GM19395 (cell line): ENCODE data around the gene ARHGEF28.

Experiments used
- ATAC-seq: cut with Tn5 transposase; IDR thresholded peaks from one replicate; pipeline ENCODE4 v1.9.1; 2021; ENCODE audit warnings: mild to moderate bottlenecking, moderate library complexity; ENCODE audit not compliant: unreplicated experiment

The ARHGEF28 gene

DNA sequence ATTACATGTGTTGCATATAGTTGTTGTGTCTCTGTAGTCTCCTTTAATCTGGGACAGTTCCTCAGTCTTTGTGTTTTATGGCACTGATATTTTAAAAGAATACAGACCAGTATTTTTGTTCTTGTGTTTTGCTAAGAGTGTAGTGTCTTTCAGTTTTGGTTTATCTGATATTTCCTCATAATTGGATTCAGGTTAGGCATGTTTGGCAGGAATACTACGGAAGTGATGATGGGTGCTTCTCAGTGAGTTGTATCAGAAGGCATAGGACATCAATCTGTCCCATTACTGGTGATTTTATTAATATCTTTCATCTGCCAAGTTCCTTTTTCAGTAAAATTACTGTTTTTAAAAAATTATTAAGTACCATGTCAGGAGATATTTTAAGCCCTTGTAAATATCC is 212.9 kb downstream of the ARHGEF28 start:
- ATAC-seq = no peak

DNA sequence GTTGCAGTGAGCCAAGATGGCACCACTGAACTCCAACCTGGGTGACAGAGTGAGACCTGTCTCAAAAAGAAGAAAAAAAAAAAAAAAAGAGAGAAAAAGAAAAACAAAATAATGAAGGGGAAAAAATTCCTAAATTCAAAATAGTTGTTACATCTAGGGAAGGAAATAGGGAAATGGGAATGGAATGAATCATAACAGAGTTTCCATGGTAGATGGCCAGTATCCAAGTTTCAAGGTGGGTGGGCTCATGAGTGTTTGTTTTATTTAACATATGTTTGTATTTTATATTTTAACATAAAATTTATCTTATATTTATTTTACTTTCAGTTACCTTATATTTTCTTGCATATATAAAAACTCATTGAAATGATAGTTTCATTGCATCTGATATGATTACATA is 215.6 kb downstream of the ARHGEF28 start:
- no peak for ATAC-seq

DNA sequence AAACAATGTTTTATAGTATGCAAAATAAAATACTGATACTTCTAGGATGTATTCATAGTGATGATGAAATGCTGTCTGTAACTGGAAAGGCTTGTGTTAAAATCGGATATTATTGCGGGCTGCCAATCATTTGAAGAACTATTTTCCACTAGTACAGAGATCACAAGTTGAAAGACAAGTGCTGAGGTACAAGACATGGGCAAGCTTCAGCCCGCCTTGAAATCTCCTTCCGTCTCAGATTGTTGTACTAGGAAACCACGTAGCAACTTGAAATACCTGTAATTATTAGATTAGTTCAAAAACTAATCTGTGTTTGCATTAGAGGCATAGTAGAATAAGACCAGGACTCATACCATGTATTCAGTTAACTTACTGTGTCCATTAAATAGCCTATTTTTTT is 218.2 kb downstream of the ARHGEF28 start:
- ATAC-seq = no peak

DNA sequence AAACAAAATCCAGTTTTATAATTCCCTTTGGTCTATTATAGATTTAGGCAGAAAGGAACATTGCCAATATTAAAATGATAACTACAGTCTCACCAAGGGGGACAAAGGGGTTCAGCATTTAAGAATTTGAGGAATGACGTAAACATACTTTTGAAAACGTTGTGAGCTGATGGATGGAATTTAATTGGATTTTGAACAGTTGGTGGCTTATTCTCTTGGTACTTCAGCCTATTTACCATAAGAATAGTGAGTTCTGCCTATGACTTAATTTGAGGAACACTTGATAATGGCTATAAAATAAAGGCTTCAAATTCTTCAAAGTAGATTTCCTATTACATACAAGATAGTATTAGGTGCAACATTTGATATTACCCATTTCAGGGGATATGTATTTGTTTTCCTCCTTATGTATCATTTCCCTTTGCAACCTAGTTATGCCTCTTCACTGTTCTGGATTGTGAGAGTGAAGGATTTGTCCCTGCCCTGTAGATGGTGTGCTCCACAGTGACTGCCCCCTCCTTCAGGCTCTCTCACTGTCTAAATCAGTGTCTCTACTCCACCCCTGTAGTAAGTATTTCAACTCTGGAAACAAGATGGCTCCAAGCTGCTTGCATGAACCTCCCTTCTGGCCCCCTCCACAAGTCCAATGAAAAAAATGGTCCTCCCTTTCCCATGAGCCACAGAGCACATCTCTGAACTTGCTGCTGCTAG is 225.6 kb downstream of the ARHGEF28 start:
- ATAC-seq = no peak

DNA sequence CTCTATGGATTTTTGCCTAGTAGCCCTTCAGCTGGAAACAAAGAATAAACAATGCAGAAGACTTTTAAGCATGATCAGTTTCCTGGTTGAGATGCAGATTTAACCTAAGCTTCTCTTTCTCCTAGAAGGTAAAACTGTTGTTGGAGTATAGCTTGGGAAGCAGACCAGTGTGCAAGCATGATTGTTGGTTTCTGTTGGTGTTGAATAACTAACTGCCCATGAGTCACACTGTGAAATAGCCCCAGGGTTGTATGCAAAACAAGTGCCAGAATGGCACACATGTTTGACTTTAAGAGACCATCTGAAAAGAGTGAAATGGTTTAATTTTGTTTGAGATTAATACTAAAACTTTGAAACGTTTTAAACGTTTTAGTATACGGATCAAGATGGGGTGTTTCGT is 227.1 kb downstream of the ARHGEF28 start:
- no peak for ATAC-seq

DNA sequence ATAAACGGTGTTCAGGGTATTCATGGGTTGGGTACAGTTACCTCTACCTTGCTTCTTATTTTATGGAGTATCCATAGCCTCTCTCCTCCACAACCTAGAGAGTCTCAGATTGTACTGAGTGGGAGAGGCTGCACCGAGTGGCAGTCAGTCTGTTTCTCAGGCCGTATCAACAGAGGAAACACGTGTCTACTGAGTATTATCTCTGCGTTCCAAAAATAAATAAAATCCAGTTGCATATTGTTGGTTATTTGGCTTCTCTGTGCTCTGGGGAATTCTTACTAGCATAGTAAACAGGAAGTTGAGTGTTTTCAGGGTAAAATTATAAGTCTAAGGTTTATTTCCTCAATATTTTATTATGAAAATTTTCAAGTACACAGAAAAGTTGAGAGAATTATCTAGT is 231.0 kb downstream of the ARHGEF28 start:
- ATAC-seq = no peak

DNA sequence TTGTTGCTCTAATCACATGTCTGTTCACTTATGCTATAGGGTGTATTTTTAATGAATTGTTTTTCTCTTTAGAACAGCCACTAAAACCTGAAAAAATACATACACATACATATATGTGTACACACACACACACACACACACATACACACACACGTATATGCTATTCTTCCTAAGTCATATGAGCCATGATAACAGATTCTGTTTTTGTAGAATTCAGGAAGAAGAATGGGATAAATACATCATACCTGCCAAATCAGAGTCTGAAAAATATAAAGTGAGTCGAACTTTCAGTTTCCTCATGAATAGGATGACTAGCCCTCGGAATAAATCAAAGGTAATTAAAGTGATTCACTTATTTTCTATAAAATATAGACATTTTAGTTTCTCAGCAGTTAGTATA is 231.4 kb downstream of the ARHGEF28 start:
- ATAC-seq = no peak

DNA sequence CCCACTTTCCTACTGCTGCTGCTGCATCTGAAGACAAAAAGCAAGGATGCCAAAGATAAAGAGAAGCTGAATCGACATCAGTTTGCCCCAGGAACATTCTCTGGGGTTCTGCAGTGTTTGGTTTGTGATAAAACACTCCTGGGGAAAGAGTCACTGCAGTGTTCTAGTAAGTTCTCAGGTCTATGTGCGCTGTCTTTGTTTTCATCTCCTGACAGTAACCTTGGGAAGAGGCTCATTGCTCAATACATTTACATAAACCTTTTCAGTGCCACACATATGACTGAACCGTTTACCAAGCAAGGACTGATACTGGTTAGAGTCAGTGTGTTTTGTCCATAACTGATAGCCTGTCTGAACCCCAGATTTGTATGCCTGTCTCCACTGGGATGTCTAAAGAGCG is 232.1 kb downstream of the ARHGEF28 start:
- ATAC-seq = no peak

DNA sequence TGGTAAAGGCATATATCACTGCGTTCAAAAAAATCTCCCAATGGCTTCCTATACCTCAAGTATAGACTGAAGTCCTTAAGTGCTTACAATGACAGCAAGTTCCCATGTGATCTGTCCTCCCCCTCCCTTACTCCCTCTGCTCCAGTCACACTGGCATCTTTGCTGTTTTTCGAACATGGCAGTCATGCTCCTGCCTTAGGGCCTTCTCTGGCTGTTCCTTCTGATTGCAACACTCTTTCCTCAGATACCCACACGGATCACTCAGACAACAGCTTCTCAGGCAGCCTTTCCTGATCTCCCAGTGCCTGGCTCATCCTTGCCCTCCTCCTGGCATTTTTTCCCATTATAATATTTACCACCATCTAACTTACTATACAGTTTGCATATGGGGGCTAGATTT is 232.8 kb downstream of the ARHGEF28 start:
- no peak for ATAC-seq

DNA sequence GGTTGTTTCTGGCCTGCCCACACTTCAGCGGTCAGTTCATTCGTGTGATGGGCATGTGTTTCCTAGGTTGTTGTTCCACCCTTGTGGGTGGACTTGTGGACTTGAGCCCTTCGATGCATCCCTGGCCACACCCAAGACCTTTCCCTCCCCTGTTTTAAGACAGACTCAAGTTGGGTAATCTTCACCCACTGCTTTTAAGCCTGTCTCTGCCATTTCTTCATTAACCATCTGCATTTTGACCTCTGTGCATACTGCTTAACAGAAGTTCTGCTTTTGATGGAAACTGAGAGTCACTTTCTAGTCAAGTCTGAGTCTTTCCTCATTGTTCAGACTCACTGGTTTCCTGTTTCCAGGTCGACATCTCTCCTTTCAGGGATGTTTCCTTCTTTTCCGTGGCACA is 233.7 kb downstream of the ARHGEF28 start:
- ATAC-seq = no peak

DNA sequence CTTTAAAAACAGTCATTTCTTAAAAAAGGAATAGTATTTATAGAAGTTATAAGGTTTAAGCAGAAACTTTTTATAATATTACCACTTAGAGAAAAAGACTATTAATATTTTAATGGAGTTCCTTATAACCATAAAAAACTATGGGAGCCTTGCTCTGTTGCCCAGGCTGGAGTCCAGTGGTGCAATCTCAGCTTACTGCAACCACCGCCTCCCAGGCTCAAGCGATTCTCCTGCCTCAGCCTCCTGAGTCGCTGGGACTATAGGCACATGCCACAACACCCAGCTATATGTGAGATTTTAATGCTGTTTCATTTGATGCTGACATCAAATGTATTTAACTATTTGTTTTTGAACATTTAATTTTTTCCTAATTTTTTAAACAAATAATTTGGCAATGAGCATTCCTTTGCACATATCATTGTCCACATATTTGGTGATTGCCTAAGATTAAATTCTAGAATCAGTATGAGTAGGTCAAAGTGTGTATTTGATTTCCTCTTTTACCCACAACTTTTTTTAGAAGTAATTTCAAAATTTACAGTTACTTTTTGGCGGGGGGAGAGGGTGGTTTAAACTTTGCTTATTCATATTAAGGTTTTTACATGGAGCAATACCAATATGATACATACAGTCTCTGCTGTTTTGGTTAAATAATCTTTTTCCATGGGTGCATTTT is 235.5 kb downstream of the ARHGEF28 start:
- no peak for ATAC-seq

DNA sequence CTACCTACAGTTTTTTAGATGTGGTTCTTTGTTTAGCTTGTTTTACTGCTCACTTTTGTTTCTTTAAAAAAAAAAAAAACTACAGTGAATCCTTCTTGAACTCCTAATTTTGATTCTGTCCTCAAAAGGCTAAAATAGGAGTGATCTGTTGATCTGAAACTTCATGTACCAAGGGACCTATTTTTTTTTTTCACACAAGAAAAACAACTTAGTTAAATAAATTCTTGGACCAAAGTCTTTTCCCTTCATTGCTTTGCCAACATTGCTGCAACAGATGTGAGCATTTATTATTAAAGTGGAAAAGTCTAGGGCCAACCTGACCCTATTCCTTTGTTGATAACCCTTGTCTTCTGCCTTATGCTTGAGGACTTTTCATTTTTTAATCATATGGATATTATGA is 236.8 kb downstream of the ARHGEF28 start:
- no peak for ATAC-seq

DNA sequence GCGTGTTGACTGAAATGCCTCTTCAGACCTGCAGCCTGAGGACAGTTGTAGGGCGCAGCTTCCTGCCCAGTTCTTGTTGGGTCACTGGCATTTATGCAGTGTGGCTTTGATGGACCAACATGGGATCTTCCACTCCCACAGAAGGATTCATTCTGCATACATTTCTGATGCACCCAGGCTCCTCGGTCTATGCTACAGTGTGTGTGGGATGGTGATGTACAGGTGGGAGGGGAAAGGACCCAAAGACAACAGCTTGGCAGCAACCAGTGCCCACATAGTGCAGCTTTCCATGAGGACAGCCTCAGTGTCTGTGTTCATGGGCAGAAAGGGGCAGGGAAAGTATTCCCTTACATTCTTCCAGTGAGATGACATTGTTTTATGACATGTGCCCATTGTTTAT is 237.9 kb downstream of the ARHGEF28 start:
- ATAC-seq = no peak

DNA sequence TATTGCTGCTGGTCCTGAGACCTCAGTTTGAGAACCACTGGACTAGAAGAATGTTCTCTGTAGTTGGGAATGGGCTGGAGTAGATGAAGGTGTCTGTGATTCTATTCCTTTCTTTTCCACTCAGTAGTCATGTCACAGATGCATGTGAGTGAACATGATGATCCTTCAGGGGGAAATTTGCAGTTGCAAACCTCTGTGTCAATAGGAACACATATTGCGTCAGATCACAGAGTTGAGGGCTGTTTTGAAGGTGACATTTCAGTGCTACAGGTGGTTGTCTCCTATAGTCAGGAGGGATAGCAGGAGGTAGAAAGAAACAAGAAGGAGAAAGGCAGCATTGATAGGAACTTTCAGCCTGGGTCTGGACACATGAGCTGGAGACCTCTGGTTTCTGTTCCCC is 239.3 kb downstream of the ARHGEF28 start:
- ATAC-seq = no peak

DNA sequence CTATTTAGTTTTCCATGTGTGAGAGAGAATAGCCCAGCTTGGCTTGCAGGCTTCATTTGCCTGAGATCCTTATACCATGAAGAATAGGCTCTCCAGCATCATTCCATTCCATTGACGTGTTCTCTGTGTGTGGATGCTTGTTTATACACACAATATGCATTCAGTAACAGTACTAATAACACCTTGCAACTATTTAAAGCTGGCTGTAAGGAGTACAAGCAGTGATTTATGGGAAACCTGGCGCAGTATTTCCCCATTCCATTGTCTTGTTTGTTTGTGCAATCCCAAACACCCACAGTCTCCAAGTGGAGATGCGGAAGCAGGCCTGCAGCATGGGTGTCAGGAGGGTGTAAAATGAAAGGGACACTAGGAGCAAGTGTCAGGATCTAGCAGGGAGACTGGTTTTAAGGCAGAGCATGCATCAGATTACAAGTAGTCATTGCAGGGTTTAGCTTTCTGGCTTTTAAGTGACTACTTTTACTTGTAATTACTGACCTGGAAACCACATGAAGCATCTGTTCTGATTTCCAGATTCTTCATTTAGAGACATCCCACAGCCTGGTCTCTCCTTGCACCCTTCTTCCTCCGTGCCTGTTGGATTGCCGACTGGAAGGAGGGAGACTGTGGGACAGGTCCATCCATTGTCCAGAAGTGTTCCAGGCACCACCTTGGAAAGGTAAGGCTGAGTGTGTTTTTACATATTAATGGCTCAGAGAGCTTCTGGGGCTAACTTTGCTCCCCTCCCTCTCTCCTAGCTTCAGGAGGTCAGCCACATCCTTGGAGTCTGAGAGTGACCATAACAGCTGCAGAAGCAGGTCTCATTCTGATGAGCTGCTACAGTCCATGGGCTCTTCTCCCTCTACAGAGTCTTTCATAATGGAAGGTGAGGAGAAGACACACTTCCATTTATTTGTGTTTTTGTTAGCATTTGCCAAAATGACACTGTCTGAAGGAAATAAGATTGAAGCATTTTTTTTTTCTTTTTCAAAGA is 241.6 kb downstream of the ARHGEF28 start:
- no peak for ATAC-seq

DNA sequence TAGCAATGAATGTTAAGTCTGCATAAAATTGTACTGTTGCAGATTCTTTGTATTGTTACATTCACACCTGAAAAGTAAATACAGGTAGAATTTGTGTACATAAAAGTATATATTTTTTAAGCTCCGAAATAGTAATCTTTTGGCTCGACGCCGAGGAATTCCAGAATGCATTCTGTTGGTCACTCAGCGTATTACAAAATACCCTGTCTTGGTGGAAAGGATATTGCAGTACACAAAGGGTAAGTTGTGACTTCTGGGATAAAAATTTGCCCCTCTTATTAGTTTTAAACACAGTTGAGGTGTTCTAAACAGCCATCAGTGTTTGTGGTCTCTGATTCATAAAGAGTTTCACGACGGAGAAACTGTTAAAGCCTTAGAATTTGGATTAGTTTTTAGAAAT is 257.6 kb downstream of the ARHGEF28 start:
- no peak for ATAC-seq

DNA sequence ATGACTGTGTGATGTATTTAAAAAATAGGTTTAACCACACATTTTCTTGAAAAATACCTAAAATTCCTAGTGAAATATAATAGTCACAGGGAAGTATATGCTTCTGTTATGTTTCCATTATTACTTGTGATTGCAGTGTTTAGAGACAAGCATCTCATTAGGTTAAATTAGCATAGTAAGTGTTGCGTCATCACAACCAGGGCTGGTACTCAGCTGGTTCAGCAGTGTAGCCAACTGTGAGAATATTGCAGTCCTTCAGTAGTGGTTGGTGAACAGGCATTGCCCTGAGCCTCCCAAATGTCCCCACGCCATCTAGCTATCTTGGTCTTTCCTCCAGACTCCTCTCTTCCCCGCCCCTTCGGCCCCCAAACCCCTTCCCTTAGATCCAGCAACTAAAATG is 261.7 kb downstream of the ARHGEF28 start:
- no peak for ATAC-seq

DNA sequence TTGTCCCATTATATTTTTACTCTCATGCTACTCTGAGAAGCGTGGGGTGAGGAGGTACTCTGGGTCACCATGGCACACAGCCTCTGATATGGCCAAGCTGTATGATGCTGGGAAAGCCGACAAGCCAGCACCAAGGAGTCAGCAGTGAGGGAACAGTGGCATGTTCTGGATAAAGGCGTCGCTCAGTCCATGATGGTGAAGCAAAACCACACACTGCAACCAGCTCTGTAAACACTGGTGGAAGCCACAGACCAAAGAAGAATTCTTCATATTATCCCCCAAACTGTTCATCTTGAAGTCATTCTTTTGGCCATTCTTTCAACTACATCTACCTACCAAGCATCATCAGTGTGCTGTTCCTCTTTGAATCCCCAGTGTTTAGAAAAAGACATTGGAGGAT is 264.6 kb downstream of the ARHGEF28 start:
- ATAC-seq = no peak

DNA sequence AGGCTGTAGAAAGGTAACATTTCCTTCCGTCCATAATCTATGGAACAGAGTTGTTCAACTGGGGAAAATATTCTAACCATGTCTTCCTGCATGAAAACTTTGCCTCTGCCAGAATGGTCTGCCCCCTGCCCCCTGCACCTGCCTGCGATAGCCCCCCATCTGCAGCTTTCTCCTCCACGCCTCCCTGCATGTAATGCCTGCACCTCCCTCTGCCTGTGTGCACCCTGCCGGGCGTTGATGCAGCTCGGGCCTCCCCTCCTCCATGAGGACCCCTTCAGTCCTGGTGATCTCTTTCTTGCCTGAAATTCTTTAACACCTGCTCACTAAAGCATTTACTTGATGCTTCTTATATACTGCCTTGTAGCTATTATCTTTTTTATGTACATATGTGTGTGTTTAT is 266.2 kb downstream of the ARHGEF28 start:
- ATAC-seq = no peak

DNA sequence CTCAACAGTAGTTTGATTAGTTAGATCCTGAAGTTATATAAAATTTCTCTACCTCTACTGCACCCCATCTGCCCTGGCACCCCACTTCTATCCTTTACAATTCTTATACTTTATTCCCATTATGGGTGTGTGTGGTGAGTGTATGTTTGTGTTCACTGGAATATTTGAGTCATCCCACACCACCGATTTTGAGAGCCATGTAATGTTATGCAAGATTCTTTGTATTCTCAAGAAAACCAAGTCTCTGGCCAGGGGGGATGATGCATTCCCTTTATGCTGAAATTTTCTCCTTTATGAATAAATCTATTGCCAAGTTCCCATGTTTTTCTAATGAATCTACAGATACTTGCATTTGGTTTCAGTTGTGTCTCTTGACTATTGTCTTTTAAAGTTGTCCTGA is 266.8 kb downstream of the ARHGEF28 start:
- no peak for ATAC-seq

DNA sequence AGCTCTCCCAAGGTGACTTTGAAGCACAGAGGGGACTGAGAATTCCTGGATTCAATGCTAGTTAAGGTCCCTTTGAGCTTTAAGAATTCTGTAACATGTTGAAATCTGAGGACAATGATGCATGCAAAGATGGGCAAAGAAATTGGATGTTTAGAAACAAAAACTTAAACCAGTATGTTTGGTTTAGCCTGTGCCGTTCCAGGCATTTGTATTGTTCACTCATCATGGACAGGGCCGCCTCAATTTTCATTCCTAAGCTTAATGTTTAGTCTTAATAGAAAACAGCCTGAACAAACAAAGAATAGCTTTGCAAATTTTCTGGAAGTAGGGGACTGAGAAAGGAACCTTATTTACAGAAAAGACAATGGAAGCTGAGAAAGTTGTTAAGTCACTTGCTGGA is 267.8 kb downstream of the ARHGEF28 start:
- no peak for ATAC-seq

DNA sequence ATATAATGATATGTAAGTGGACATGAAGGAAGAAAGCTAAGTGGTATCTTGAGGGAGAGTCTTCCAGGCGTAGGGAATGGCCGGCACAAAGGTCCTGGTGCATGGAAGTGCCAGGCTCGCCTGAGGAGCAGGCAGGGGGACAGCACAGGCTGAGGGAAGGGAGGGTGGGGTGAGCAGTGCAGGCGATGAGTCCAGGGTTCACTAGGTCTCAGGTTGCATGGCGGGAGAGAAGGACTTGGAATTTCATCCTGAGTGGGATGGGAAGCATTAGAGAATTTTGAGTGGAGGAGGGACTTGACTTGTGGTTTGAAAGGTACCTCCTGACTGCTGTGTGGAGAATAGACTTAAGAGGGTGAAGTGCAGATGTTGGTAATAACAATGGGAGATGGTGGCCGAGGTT is 268.9 kb downstream of the ARHGEF28 start:
- no peak for ATAC-seq
